GM12878 (cell line): Measurements from ENCODE around the gene CHIT1. TPM values are rescaled to one million over a fixed set of nuclear protein-coding genes. Genes with fewer than 3 reads are reported as not detected.

Experiments used
- ATAC-seq: fragments of 200-7000 bp; cut with Tn5 transposase; 3 replicates; pipeline ENCODE4 v1.9.1; 2020; ENCODE audit warnings: mild to moderate bottlenecking, moderate library complexity
- BruUV-seq: library from RNA; stranded (reverse); fragments of 400-500 nt; replicated peaks from 2 replicates; lab custom pipeline; 2021; lab: Mats Ljungman, UMichigan
- CTCF ChIA-PET: fragments of 300-600 bp; sonication (Branson Sonifier 250); formaldehyde crosslinking; extraction: SDS; loops from one replicate; lab custom pipeline; 2021; ENCODE audit warnings: inconsistent platforms; lab: Yijun Ruan, JAX
- POLR2A ChIA-PET: fragments of 350-600 bp; formaldehyde crosslinking; extraction: SDS; loops from one replicate; lab custom pipeline; 2021; ENCODE audit warnings: inconsistent platforms; lab: Charles Lee
- RAD21 ChIA-PET: fragments of 300-600 bp; sonication (Branson Sonifier 250); formaldehyde crosslinking; loops from one replicate; lab custom pipeline; 2023; ENCODE audit warnings: antibody characterized with exemption; ENCODE audit not compliant: unreplicated experiment; lab: Charles Lee
- SMC1A ChIA-PET: fragments of 300-600 bp; sonication (Branson Sonifier 250); formaldehyde crosslinking; loops from one replicate; lab custom pipeline; 2023; ENCODE audit not compliant: unreplicated experiment, uncharacterized antibody; lab: Charles Lee
- DNase-seq: peaks from one replicate; pipeline ENCODE4 v3.0.0-alpha.2; 2011; ENCODE audit warnings: low read depth, low spot score
- FAIRE-seq: peaks from 3 replicates; lab custom pipeline; 2011; peaks lifted over from hg19 to GRCh38; lab: Jason Lieb, UNC
- H2AFZ ChIP-seq: 2 replicates; pipeline ENCODE4 v1.6.0; 2011; ENCODE audit warnings: low read depth, low read length, control low read depth; ENCODE audit not compliant: control insufficient read depth
- H3K27ac ChIP-seq: 2 replicates; pipeline ENCODE4 v1.5.1; 2011; ENCODE audit warnings: control low read depth; ENCODE audit not compliant: control insufficient read depth, insufficient read depth
- H3K27me3 ChIP-seq, 2 experiments: replicated peaks in 1 of 2; 2 replicates each; pipeline versions ENCODE4 v1.6.0 to v1.6.1; 2011; ENCODE audit warnings: low read length in 1 of 2; ENCODE audit not compliant: control insufficient read depth in 2 of 2, insufficient read depth in 2 of 2
- H3K36me3 ChIP-seq, 2 experiments: 2 replicates each; pipeline ENCODE4 v1.5.1; 2011; ENCODE audit warnings: low read length in 1 of 2; ENCODE audit not compliant: control insufficient read depth in 2 of 2, insufficient read depth in 2 of 2
- H3K4me1 ChIP-seq: 2 replicates; pipeline ENCODE4 v1.6.1; 2011; ENCODE audit warnings: mild to moderate bottlenecking, low read length, moderate library complexity, mixed read lengths; ENCODE audit not compliant: control insufficient read depth, insufficient read depth
- H3K4me2 ChIP-seq: 2 replicates; pipeline ENCODE4 v1.6.0; 2011; ENCODE audit warnings: control low read depth; ENCODE audit not compliant: control insufficient read depth, insufficient read depth
- H3K4me3 ChIP-seq: fragments of 200-600 bp; sonication (generic); 2 replicates; pipeline ENCODE4 v1.5.1; 2016
- H3K79me2 ChIP-seq: 2 replicates; pipeline ENCODE4 v1.6.0; 2011; ENCODE audit warnings: low read length; ENCODE audit not compliant: control insufficient read depth, insufficient read depth
- H3K9ac ChIP-seq: 2 replicates; pipeline ENCODE4 v1.8.0; 2011; ENCODE audit warnings: low read length, control low read depth, mixed read lengths; ENCODE audit not compliant: control insufficient read depth, insufficient read depth
- H3K9me3 ChIP-seq: replicated peaks from 3 replicates; pipeline ENCODE4 v1.5.1; 2011; ENCODE audit warnings: mild to moderate bottlenecking, low read length; ENCODE audit not compliant: control insufficient read depth, insufficient read depth
- H4K20me1 ChIP-seq: 2 replicates; pipeline ENCODE4 v1.6.0; 2011; ENCODE audit not compliant: control insufficient read depth, insufficient read depth
- CREM ChIP-seq: IDR thresholded peaks from 2 replicates; pipeline ENCODE4 v1.6.1; 2014; ENCODE audit warnings: antibody characterized with exemption, low read depth
- EED ChIP-seq: sonication (generic); IDR thresholded peaks from 2 replicates; pipeline ENCODE4 v1.6.1; 2016; ENCODE audit warnings: antibody characterized with exemption, low read depth
- ETV6 ChIP-seq, 2 experiments: fragments of 450-650 bp in 1 of 2; IDR thresholded peaks in 1 of 2; conservative IDR thresholded peaks in 1 of 2; 2 replicates each; pipeline ENCODE4 v1.6.1; 2014; ENCODE audit warnings: antibody characterized with exemption in 1 of 2, borderline replicate concordance in 1 of 2, low read depth in 1 of 2, mild to moderate bottlenecking in 1 of 2, moderate library complexity in 1 of 2
- GATAD2B ChIP-seq: fragments of 450-650 bp; conservative IDR thresholded peaks from 2 replicates; pipeline ENCODE4 v1.6.1; 2017; ENCODE audit warnings: low read depth, mild to moderate bottlenecking, moderate library complexity
- HDGF ChIP-seq: fragments of 450-650 bp; IDR thresholded peaks from 2 replicates; pipeline ENCODE4 v1.6.1; 2016; ENCODE audit warnings: antibody characterized with exemption
- IKZF1 ChIP-seq: fragments of 450-650 bp; conservative IDR thresholded peaks from 2 replicates; pipeline ENCODE4 v1.6.1; 2017; ENCODE audit warnings: antibody characterized with exemption, mild to moderate bottlenecking
- IKZF2 ChIP-seq, 2 experiments: fragments of 450-650 bp; IDR thresholded peaks; 2 replicates each; pipeline ENCODE4 v1.6.1; 2017; ENCODE audit warnings: mild to moderate bottlenecking in 2 of 2, moderate library complexity in 2 of 2
- JUND ChIP-seq: IDR thresholded peaks from 2 replicates; pipeline ENCODE4 v1.6.1; 2012; ENCODE audit warnings: low read depth, mild to moderate bottlenecking, low read length, improper control_type of control experiment, moderate library complexity
- MEF2A ChIP-seq: IDR thresholded peaks from 2 replicates; pipeline ENCODE4 v1.6.1; 2011; ENCODE audit warnings: low read depth, mild to moderate bottlenecking, low read length, moderate library complexity; ENCODE audit not compliant: insufficient read depth
- POLR2A ChIP-seq: IDR thresholded peaks from 2 replicates; pipeline ENCODE4 v1.6.1; 2011; ENCODE audit warnings: low read depth, mild to moderate bottlenecking, low read length
- SIN3A ChIP-seq: IDR thresholded peaks from 2 replicates; pipeline ENCODE4 v1.6.1; 2012; ENCODE audit warnings: low read depth, low read length, improper control_type of control experiment
- SMC3 ChIP-seq: IDR thresholded peaks from 2 replicates; pipeline ENCODE4 v1.6.1; 2011; ENCODE audit warnings: low read length, improper control_type of control experiment, borderline replicate concordance
- TARDBP ChIP-seq: IDR thresholded peaks from 2 replicates; pipeline ENCODE4 v1.6.1; 2016; ENCODE audit warnings: borderline replicate concordance
- TCF12 ChIP-seq: IDR thresholded peaks from 2 replicates; pipeline ENCODE4 v1.6.1; 2011; ENCODE audit warnings: low read depth, mild to moderate bottlenecking, low read length
- WGBS: methylation state at CpG from one replicate; pipeline ENCODE4 v1.1.6; 2016; ENCODE audit warnings: low lambda C conversion rate; ENCODE audit not compliant: insufficient replicate concordance, insufficient coverage; ENCODE audit errors: missing lambda C conversion rate; 5-methylcytosine and 5-hydroxymethylcytosine counted together
- in situ Hi-C: fragments of 300-500 bp; cut with MboI; formaldehyde crosslinking; loops from 9 replicates; pipeline ENCODE4 v1.14.3; 2018; ENCODE audit warnings: mixed read lengths
- intact Hi-C: fragments of 100-400 bp; cut with micrococcal nuclease; formaldehyde crosslinking; loops from one replicate; pipeline ENCODE4 v1.14.2; 2022; ENCODE audit not compliant: unreplicated experiment
- polyA plus RNA-seq, 11 experiments: library from polyadenylated mRNA; depleted of rRNA in 4 of 11; unstranded in 6 of 11; stranded (reverse) in 5 of 11; fragments of >200 nt; fragmentation: Nextera tagmentation in 4 of 11; fragmentation: Illumina TruSeq in 1 of 11; extraction: Ambion mirVana in 4 of 11; extraction: Trizol in 1 of 11; gene quantifications; 1 replicate in 1 of 11; 2 replicates in 10 of 11; pipeline versions ENCODE4 v1.2.1 to v1.2.3, GENCODE V29; 2011 to 2016; ENCODE audit warnings: inconsistent platforms in 2 of 11, missing spikeins in 2 of 11, low read depth in 1 of 11
- total RNA-seq, 4 experiments: library from RNA; depleted of rRNA in 3 of 4; stranded (reverse); fragments of >200 nt in 3 of 4; fragmentation: Illumina TruSeq in 1 of 4; extraction: Trizol in 1 of 4; gene quantifications; 2 replicates each; pipeline versions ENCODE4 v1.2.1 to v1.2.3, GENCODE V29; 2013 to 2021

The CHIT1 gene
- total and polyA plus RNA-seq, 10 of the 15 experiments (the other 5 are each of a cell fraction or from before 2014, with no cell fraction given), result 0.02 to 2.1 (median 0.76) TPM

- H3K27me3 ChIP-seq, result no peaks in the 10 kb centered on the region
- no peaks in the 10 kb centered on the region for H3K36me3 ChIP-seq
- no TSS peak for BruUV-seq
- peak overlapping the region; percentile 1; the same call in 1 of the 2 replicates for H3K4me3 ChIP-seq
- peaks cover 5% of the 10 kb centered on the region for H3K79me2 ChIP-seq
- WGBS, result under 1% methylated on average over 13 of the region's 13 CpGs
- no peaks in the 10 kb centered on the region for H3K9me3 ChIP-seq
- H3K4me2 ChIP-seq, result peak overlapping the region; percentile 65
- peak overlapping the region; percentile 18; the same call in 1 of the 2 replicates for H3K9ac ChIP-seq
- intact Hi-C loops, result no loop called here
- peaks cover 55% of the 10 kb centered on the region for H3K4me1 ChIP-seq
- CTCF ChIA-PET, result interaction anchor here (0.9 to 15.2 kb wide), 9 partner anchors 8 to 209 kb away, joined by 3 to 854 read pairs (median 20); no protein-coding TSS in a partner anchor
- SMC1A ChIA-PET, result interaction anchor here (1.2 to 30.2 kb wide), 5 partner anchors 31 to 168 kb away, joined by 3 to 590 read pairs (median 183); partner anchors contain the start of gene BTG2
- RAD21 ChIA-PET, result interaction anchor here (0.9 to 30.0 kb wide), 8 partner anchors 8 to 103 kb away, joined by 3 to 541 read pairs (median 129); partner anchors contain the start of gene BTG2
- H2AFZ ChIP-seq, result peak overlapping the region; percentile 79
- in situ Hi-C loops, result loop anchor here (25.0 kb wide), 1 partner anchor 1234 kb away; the partner anchor contains the start of gene MDM4
- FAIRE-seq, result no peak
- H3K27ac ChIP-seq, result peak overlapping the region; percentile 60
- no peak for TF ChIP-seq SIN3A
- no peak for TF ChIP-seq JUND
- TF ChIP-seq GATAD2B, result 0 out of 2 replicates have a peak, but pooled peaks have one; percentile 26
- TF ChIP-seq EED, result peak; percentile 52
- TF ChIP-seq POLR2A, result peak; percentile 55
- 0 out of 2 replicates have a peak, but pooled peaks have one; percentile 38 for TF ChIP-seq TARDBP
- TF ChIP-seq CREM, result 0 out of 2 replicates have a peak, but pooled peaks have one; percentile 31
- TF ChIP-seq HDGF, result peak; percentile 38; the same call in 1 of the 2 replicates
- 0 out of 4 replicates have a peak, but pooled peaks of 1 of the 2 experiments have one; percentile 1 for TF ChIP-seq IKZF2 (IDR thresholded peaks at IDR 0.05)
- peak; percentile 29 for TF ChIP-seq IKZF1
- 0 out of 4 replicates have a peak, but pooled peaks of 1 of the 2 experiments have one; percentile 20 for TF ChIP-seq ETV6 (conservative IDR thresholded peaks at IDR 0.05 in 1 of 2, IDR thresholded peaks at IDR 0.05 in 1 of 2; ENCODE audit: borderline replicate concordance in 1 of 2, low read depth in 1 of 2)
- 0 out of 2 replicates have a peak, but pooled peaks have one; percentile 47 for TF ChIP-seq MEF2A
- no peak for TF ChIP-seq SMC3
- peak; percentile 43; the same call in 1 of the 2 replicates for TF ChIP-seq TCF12
- TF ChIP-seq, all 136 proteins: peak for 11
- DNase-seq, result no peak
- H4K20me1 ChIP-seq, result no peaks in the 10 kb centered on the region
- no peak for ATAC-seq
- POLR2A ChIA-PET, result interaction anchor here (0.9 to 20.0 kb wide), 5 partner anchors 9 to 46 kb away, joined by 3 to 395 read pairs (median 168); partner anchors contain the start of gene BTG2
Observed at GRCh38 chr1:203278082-203278884, 48.8 kb upstream of the CHIT1 start.
